Measurements from ENCODE around the gene MGA.
A peak's percentile ranks its signal among the peaks of the same experiment; 100 is the strongest.

MGA gene

DNA sequence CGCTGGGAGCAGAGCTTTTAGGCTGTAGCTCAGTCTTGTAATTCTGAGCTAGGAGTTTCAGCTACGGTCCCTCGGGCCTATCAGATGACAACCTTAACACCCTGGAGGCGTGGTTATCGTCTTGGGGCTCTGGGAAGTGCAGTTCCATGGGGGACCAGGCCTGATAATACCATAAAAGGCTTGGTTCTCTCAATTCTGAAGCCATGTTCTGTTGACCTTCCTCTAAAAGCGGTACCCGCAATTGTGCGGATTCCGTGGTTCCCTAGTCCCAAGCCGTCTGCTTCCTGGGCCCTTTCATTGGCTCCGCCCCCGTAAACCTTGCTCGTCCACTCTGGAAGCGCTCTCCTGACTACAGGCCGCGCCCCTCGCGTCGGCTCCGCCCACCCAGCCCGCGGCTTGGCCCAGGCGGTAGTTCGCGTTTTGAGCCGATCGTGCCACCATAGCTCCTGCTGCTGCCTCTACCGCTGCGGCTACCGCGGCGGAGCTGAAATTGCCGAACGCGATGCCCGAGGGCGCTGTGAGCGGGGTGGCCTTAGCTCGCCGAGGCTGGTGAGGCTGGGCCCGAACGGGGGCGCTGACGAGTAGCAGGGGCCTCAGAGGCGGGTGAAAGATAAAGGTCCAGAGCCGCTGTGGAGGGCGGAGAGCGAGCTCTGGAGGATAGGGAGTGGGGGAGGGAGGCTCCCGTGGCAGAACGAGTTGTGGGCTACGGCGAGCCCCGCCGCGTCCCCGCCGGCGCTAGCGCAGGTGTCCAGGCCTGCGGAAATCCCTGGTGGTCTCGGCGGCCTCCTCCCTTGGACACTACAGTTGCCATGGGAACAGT is 114.1 kb downstream of the MGA start, which contains the start of gene MAPKBP1:
MAPKBP1 (plus strand) TSS at position 423 of the 820 bp plus-strand sequence. CDS start 792 bp downstream, outside the sequence.
- peaks cover 29% of the 10 kb centered on the region for H3K4me1 ChIP-seq (ENCODE audit: insufficient read depth, low read length)
- H3K27me3 ChIP-seq (ENCODE audit: insufficient read depth, low read length): no peaks in the 10 kb centered on the region
- peak within 1 kb of the TSS; percentile 91; the same call in 1 of the 2 replicates for H3K9ac ChIP-seq (ENCODE audit: low read depth, low read length)

DNA sequence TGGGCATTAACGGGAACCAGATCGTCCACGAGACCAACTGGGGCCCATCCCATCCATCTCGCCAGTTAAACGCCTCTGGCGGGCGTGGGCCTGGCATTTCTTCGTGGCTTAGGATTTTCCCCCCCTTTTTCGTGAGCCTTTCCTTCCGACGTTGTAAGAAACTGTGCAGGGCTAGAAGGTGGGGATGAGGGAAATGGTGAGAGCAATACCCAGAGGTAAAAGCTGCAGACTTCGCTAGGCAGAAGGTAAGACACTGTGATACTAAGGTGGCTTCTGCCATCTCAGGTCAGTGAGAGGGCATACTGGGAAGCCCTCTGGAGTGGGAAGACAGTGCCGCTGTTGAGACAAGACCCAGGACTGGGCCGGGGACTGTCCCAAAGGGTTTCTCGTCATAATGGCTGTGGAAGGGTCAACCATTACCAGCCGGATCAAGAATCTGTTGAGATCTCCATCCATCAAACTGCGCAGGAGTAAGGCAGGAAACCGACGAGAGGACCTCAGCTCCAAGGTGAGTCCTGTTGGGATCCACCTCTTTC is 114.7 kb downstream of the MGA start:
- Histone ChIP-seq H3K4me1 (ENCODE audit: insufficient read depth, low read length) (peaks cover 31% of the 10 kb centered on the region), H3K27me3 (ENCODE audit: insufficient read depth, low read length) (no peaks in the 10 kb centered on the region), H3K36me3 (ENCODE audit: insufficient read depth, low read depth, low read length) (peaks cover 4% of the 10 kb centered on the region; the same call in 1 of the 2 replicates), H3K9me3 (ENCODE audit: insufficient read depth, low read depth, low read length) (no peaks in the 10 kb centered on the region), H3K27ac (ENCODE audit: low read length) (peak overlapping the region; percentile 26), H3K4me3 (ENCODE audit: low read length) (peak overlapping the region; percentile 97), H3K9ac (ENCODE audit: low read depth, low read length) (peak overlapping the region; percentile 90; the same call in 1 of the 2 replicates)

More for the DNA sequence above, 114.1 kb downstream of the MGA start, which contains the start of gene MAPKBP1:
- no peaks in the 10 kb centered on the region for H3K9me3 ChIP-seq (ENCODE audit: insufficient read depth, low read depth, low read length)
- H3K27ac ChIP-seq (ENCODE audit: low read length): peak within 1 kb of the TSS; percentile 95
- H3K36me3 ChIP-seq (ENCODE audit: insufficient read depth, low read depth, low read length): peaks cover 9% of the 10 kb centered on the region; the same call in 1 of the 2 replicates
- peak within 1 kb of the TSS; percentile 97 for H3K4me3 ChIP-seq (ENCODE audit: low read length)

DNA sequence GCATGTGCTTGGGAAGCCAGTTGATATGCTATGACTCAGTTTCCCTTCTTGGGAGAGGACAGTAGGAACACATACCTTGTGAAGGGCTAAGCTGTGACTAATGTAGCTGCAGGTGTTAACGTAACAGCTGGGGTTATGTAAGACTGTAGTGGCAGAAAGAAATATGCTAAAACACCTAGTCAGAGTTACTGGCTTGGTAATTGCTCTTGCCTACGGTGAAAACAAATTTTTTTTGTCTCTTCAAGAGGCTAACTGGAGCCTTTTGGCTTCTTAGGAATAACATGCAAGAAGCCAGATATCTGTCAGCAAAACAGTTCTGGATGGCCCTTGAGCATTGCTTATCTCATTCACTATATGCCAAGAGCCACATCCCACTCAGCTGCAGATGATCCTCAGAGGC is 115.4 kb downstream of the MGA start:
- peak overlapping the region; percentile 97 for H3K4me3 ChIP-seq (ENCODE audit: low read length)
- H3K36me3 ChIP-seq (ENCODE audit: insufficient read depth, low read depth, low read length): no peaks in the 10 kb centered on the region
- no peaks in the 10 kb centered on the region for H3K9me3 ChIP-seq (ENCODE audit: insufficient read depth, low read depth, low read length)
- no peak overlapping the region for H3K27ac ChIP-seq (ENCODE audit: low read length)
- peaks cover 37% of the 10 kb centered on the region for H3K4me1 ChIP-seq (ENCODE audit: insufficient read depth, low read length)
- no peaks in the 10 kb centered on the region for H3K27me3 ChIP-seq (ENCODE audit: insufficient read depth, low read length)
- H3K9ac ChIP-seq (ENCODE audit: low read depth, low read length): peak overlapping the region; percentile 90; the same call in 1 of the 2 replicates

DNA sequence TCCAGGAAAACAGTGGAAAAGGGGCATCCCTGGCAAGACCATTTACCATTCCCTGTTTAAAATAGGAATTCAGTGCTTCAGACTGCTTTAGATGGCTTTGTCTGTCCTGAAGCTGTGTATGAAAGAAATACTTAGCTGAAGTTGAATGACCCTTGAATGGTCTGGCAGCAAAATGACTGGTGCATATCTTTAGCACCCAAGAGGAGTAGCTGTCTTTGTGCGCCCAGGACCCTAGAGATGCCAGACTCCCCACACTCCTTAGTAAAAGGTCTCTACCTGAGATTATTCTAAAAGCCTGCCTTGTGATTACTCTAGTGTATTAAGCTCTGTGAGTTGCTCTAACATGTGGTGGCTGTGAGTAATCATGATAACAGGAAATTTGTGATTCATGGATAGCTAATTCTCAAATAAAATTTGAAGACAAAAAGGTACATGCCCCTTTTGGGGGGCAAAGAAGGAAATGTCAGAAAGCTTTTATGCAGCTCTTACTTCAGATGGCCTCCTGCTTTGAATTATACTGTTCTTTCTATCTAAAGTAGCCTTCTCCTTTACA is 117.3 kb downstream of the MGA start:
- H3K36me3 ChIP-seq (ENCODE audit: insufficient read depth, low read depth, low read length): no peaks in the 10 kb centered on the region
- H3K4me1 ChIP-seq (ENCODE audit: insufficient read depth, low read length): peaks cover 40% of the 10 kb centered on the region
- H3K27ac ChIP-seq (ENCODE audit: low read length): no peak overlapping the region
- no peaks in the 10 kb centered on the region for H3K27me3 ChIP-seq (ENCODE audit: insufficient read depth, low read length)
- H3K4me3 ChIP-seq (ENCODE audit: low read length): no peak overlapping the region
- H3K9me3 ChIP-seq (ENCODE audit: insufficient read depth, low read depth, low read length): no peaks in the 10 kb centered on the region
- H3K9ac ChIP-seq (ENCODE audit: low read depth, low read length): no peak overlapping the region

DNA sequence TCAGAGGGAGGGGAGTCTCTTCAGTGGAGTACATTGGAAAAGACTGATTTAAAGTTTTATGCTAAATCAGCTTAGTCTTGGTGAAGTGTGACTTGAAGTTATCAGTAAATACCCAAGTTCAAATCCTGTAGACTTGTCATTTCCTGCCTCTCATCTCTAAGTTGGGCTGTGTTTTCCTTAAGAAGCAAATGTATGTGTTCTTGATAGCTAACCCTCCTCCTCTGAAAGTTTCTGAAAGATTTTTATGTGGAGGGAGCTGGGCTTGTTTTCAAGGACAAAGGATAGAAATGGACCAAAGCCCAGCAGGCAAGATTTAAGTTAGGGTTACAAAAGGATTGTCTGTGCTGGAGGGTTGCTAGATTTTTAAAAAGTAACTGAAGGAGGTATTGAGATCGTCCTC is 118.3 kb downstream of the MGA start:
- Histone ChIP-seq H3K36me3 (ENCODE audit: insufficient read depth, low read depth, low read length) (no peaks in the 10 kb centered on the region), H3K27me3 (ENCODE audit: insufficient read depth, low read length) (no peaks in the 10 kb centered on the region), H3K4me1 (ENCODE audit: insufficient read depth, low read length) (peaks cover 42% of the 10 kb centered on the region), H3K9me3 (ENCODE audit: insufficient read depth, low read depth, low read length) (no peaks in the 10 kb centered on the region), H3K9ac (ENCODE audit: low read depth, low read length) (no peak overlapping the region), H3K4me3 (ENCODE audit: low read length) (no peak overlapping the region), H3K27ac (ENCODE audit: low read length) (no peak overlapping the region)

DNA sequence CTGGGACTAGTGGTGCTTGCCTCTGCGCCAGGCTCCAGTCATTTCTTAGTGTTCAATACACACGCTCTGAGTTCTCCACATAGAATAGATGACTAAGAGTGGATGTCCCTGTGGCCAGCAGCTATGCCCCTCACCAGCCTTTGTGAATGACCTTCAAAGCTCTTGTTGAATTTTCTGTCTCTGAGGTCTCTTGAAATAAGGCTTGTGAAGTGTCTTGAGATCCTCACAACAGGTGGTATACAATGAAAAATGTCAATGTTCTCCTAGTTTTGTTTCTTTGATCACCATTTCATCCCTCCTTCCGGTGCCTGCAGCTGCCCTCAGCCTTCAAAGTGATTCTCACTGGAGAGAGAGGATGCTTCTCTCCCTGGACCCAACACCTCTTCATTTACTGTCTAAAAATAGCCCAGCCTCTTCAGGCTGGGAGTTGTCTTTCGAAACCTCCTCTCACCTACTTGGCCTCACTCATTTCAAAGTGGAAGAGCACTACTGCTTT is 119.5 kb downstream of the MGA start:
- no peak overlapping the region for H3K4me3 ChIP-seq (ENCODE audit: low read length)

DNA sequence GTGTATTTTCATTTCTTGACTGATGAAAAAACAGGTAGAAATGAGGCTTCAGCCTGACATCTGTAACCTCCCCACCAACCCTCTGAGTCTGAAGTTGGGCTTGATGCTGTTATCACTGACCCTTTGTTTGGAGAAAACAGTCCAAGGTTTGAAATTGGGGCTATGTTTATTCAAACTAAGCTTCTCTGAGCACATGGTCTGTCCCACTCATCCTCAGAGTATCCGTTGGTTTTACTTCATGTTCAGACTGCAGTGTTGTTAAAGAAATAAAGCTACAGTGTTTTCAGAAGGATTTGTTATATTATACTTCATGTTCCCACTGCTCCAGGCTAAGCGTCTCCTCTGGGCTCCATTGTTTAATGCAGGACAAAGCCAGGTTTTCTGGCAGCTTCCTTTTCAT is 120.1 kb downstream of the MGA start:
- no peaks in the 10 kb centered on the region for H3K27me3 ChIP-seq (ENCODE audit: insufficient read depth, low read length)
- no peak overlapping the region for H3K27ac ChIP-seq (ENCODE audit: low read length)
- no peaks in the 10 kb centered on the region for H3K9me3 ChIP-seq (ENCODE audit: insufficient read depth, low read depth, low read length)
- peaks cover 37% of the 10 kb centered on the region for H3K4me1 ChIP-seq (ENCODE audit: insufficient read depth, low read length)
- peak overlapping the region; percentile 4; the same call in 1 of the 2 replicates for H3K9ac ChIP-seq (ENCODE audit: low read depth, low read length)
- no peaks in the 10 kb centered on the region for H3K36me3 ChIP-seq (ENCODE audit: insufficient read depth, low read depth, low read length)
- no peak overlapping the region for H3K4me3 ChIP-seq (ENCODE audit: low read length)

More for the DNA sequence above, 119.5 kb downstream of the MGA start:
- peaks cover 41% of the 10 kb centered on the region for H3K4me1 ChIP-seq (ENCODE audit: insufficient read depth, low read length)
- no peak overlapping the region for H3K27ac ChIP-seq (ENCODE audit: low read length)
- H3K9ac ChIP-seq (ENCODE audit: low read depth, low read length): no peak overlapping the region; the same call in 1 of the 2 replicates
- H3K36me3 ChIP-seq (ENCODE audit: insufficient read depth, low read depth, low read length): no peaks in the 10 kb centered on the region
- no peaks in the 10 kb centered on the region for H3K9me3 ChIP-seq (ENCODE audit: insufficient read depth, low read depth, low read length)
- H3K27me3 ChIP-seq (ENCODE audit: insufficient read depth, low read length): no peaks in the 10 kb centered on the region

DNA sequence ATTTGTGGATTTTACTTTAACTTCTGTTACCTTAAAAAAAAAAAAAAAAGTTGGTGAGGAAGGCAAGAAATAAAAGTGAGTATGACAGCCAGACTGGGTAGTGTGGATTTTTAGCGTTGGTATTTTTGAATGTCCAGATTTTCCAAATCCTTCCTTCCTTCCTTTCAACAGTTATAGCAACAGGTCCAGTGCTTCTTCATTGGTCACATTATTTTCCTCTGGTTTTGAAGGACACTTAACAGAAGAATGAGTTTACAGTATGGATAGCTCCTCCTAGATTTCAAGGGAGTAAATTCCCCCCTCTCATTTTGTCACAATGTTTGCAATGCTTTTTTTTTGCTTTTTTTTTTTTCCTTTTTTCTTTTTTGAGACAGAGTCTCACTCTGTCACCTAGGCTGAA is 120.5 kb downstream of the MGA start:
- Histone ChIP-seq H3K9ac (ENCODE audit: low read depth, low read length) (0 out of 2 replicates have a peak overlapping the region, but pooled peaks have one; percentile 4), H3K27ac (ENCODE audit: low read length) (no peak overlapping the region), H3K9me3 (ENCODE audit: insufficient read depth, low read depth, low read length) (no peaks in the 10 kb centered on the region), H3K4me3 (ENCODE audit: low read length) (no peak overlapping the region), H3K36me3 (ENCODE audit: insufficient read depth, low read depth, low read length) (no peaks in the 10 kb centered on the region), H3K27me3 (ENCODE audit: insufficient read depth, low read length) (no peaks in the 10 kb centered on the region), H3K4me1 (ENCODE audit: insufficient read depth, low read length) (peaks cover 32% of the 10 kb centered on the region; the same call in 1 of the 2 replicates)

DNA sequence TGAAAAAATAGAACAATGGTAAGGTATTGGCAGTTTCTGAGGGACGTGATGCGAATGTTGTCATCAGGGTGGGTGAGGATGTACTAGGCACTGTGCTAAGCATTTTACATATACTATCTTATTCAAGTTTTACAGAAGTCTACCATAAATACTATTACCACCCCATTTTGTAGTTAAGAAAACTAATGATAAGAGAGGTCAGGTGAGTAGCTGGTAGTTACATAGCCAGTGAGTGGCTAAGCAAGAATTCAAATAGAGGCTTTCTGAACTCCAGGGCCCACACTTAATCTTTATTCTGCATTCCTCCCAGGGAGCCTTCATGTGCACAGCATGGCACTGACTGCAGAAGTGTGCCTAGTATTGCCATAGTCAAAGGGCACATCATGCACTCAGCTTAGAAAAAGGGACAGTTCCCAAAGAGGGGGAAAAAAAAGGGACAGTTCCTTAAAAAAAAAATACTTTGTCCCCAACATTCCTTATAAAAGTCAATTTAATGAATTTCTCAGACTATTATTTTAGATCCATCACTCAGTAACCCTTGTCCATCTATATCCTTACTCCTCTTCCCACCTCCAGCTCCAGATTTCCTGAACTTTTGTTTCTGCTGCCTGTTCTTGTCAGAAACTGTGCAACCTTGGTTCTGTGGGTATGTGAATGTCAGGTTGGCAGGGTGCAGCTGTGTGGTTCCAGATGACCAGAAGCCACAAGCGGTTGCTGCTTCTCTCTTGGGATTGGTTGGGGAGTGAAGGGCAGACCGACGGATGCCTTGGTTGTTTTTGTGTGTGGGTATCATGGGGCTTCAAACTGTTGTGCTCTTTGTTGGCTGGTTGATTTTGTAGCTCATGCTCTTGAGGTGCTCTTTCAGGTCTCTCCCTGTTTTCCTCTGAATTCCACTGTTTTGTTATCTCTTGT is 122.4 kb downstream of the MGA start:
- no peaks in the 10 kb centered on the region for H3K9me3 ChIP-seq (ENCODE audit: insufficient read depth, low read depth, low read length)
- no peaks in the 10 kb centered on the region for H3K27me3 ChIP-seq (ENCODE audit: insufficient read depth, low read length)
- H3K36me3 ChIP-seq (ENCODE audit: insufficient read depth, low read depth, low read length): no peaks in the 10 kb centered on the region
- H3K27ac ChIP-seq (ENCODE audit: low read length): no peak overlapping the region
- no peak overlapping the region for H3K9ac ChIP-seq (ENCODE audit: low read depth, low read length)
- H3K4me3 ChIP-seq (ENCODE audit: low read length): no peak overlapping the region
- H3K4me1 ChIP-seq (ENCODE audit: insufficient read depth, low read length): peaks cover 25% of the 10 kb centered on the region; the same call in 1 of the 2 replicates

DNA sequence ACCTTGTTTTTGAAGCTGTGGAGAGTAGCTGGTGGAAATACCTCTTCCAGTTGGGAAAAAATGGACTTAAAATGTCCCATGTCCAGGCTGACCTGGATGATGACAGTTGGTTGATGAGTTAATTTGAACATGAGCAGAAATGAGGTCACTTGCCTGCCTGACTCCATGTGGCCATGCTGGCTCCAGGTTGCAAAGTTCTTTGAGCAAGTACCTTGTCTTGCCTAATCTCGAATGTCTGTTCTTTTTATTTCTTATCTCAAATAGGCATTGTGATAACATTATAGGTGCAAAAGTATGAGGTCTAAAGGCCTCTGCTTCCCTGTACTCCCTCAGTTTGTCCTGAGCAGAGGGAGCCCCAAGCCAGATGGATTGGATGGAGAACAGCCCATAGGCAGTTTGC is 123.1 kb downstream of the MGA start:
- H3K27ac ChIP-seq (ENCODE audit: low read length): no peak overlapping the region
- no peaks in the 10 kb centered on the region for H3K27me3 ChIP-seq (ENCODE audit: insufficient read depth, low read length)
- no peak overlapping the region for H3K4me3 ChIP-seq (ENCODE audit: low read length)
- H3K9me3 ChIP-seq (ENCODE audit: insufficient read depth, low read depth, low read length): no peaks in the 10 kb centered on the region
- no peak overlapping the region for H3K9ac ChIP-seq (ENCODE audit: low read depth, low read length)
- H3K36me3 ChIP-seq (ENCODE audit: insufficient read depth, low read depth, low read length): no peaks in the 10 kb centered on the region
- H3K4me1 ChIP-seq (ENCODE audit: insufficient read depth, low read length): peaks cover 25% of the 10 kb centered on the region; the same call in 1 of the 2 replicates

DNA sequence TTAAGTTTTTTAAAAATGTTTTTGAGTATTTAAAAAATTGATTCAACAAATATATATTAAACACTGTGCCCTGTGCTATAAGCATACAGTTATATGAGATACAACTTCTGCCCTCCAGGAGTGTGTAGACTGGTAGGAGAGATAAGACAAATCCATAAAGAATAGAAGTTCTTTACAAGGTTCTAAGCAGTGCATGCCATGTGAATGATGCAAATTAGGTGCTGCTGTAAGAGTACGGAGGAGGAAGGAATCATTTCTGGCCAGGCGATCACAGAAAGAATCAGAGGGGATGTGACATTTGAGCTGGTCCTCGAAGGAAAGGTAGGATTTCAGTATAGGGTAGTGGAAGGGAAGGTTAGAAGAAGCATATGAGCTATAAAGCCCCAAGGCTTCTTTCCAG is 128.1 kb downstream of the MGA start:
- H3K4me1 ChIP-seq (ENCODE audit: insufficient read depth, low read length): peaks cover 32% of the 10 kb centered on the region
- no peak overlapping the region for H3K4me3 ChIP-seq (ENCODE audit: low read length)
- H3K27ac ChIP-seq (ENCODE audit: low read length): no peak overlapping the region
- H3K9ac ChIP-seq (ENCODE audit: low read depth, low read length): no peak overlapping the region
- no peaks in the 10 kb centered on the region for H3K9me3 ChIP-seq (ENCODE audit: insufficient read depth, low read depth, low read length)
- no peaks in the 10 kb centered on the region for H3K36me3 ChIP-seq (ENCODE audit: insufficient read depth, low read depth, low read length)
- no peaks in the 10 kb centered on the region for H3K27me3 ChIP-seq (ENCODE audit: insufficient read depth, low read length)
